ENCODE results near the gene RNASEH2C. TPM values are rescaled to one million over a fixed set of nuclear protein-coding genes. Genes with fewer than 3 reads are reported as not detected.
"Not testable (repeated sequence)": the region's sequence is repeated elsewhere in the genome, so short reads cannot be mapped to it uniquely, and the experiment has no call there.

RNASEH2C gene
- total RNA-seq, 1 experiment from 2014 or later = 96.2 TPM

DNA sequence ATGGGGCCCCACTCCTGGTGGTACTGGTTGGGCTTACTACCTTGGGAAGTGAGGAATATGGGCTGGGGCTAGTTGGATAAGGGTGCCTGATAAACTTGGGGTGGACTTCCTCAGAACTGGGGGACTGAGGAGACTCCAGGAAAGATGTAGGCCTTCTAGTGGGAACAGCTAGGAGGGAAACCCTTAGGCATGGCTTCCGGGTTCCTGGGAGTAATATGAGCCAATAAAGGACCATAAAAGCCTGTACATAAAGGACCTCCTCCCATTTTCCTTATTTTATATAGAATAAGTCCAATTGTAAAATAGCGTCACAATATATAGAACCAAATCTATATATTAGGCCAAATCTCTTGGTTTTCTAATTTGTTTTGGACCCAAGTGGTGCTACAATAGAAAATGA is 18.4 kb upstream of the RNASEH2C start:
- H3F3A ChIP-seq (ENCODE audit: low read length, unreplicated experiment) = no peaks in the 10 kb centered on the region
- ATAC-seq = no peak
- no peaks in the 10 kb centered on the region for H3K9me2 ChIP-seq (replicated peaks; ENCODE audit: low read length)
- ChIA-PET POLR2A (ENCODE audit: unreplicated experiment) (interaction anchor here (0.6 kb wide), 1 partner anchor 18 kb away, joined by 4 read pairs; the partner anchor contains the start of gene RNASEH2C), CTCF (no interaction called here)
- no peaks in the 10 kb centered on the region for H3K79me2 ChIP-seq (ENCODE audit: low read length)
- DNase-seq = no peak
- BruUV-seq (replicated peaks) = no TSS peak
- peaks cover 15% of the 10 kb centered on the region for H3K9me3 ChIP-seq (ENCODE audit: low read length)
- H3K4me2 ChIP-seq (ENCODE audit: low read length) = no peak overlapping the region
- no peak overlapping the region for H3K9ac ChIP-seq (ENCODE audit: low read length)
- H3K4me3 ChIP-seq (ENCODE audit: low read length) = no peak overlapping the region
- H3K27me3 ChIP-seq (ENCODE audit: low read length) = no peaks in the 10 kb centered on the region
- H4K20me1 ChIP-seq (ENCODE audit: low read length) = no peaks in the 10 kb centered on the region
- H2AFZ ChIP-seq (ENCODE audit: low read length) = no peak overlapping the region
- intact Hi-C loops (cut with micrococcal nuclease) = no loop called here
- no peaks in the 10 kb centered on the region for H3K36me3 ChIP-seq (ENCODE audit: low read depth, low read length)
- TF ChIP-seq EZH2phosphoT487 (IDR thresholded peaks at IDR 0.05; ENCODE audit: borderline replicate concordance, low read length) (no peak), EZH2 (IDR thresholded peaks at IDR 0.05; ENCODE audit: low read length, unreplicated experiment) (no peak)
- TF ChIP-seq, protein P1, sequence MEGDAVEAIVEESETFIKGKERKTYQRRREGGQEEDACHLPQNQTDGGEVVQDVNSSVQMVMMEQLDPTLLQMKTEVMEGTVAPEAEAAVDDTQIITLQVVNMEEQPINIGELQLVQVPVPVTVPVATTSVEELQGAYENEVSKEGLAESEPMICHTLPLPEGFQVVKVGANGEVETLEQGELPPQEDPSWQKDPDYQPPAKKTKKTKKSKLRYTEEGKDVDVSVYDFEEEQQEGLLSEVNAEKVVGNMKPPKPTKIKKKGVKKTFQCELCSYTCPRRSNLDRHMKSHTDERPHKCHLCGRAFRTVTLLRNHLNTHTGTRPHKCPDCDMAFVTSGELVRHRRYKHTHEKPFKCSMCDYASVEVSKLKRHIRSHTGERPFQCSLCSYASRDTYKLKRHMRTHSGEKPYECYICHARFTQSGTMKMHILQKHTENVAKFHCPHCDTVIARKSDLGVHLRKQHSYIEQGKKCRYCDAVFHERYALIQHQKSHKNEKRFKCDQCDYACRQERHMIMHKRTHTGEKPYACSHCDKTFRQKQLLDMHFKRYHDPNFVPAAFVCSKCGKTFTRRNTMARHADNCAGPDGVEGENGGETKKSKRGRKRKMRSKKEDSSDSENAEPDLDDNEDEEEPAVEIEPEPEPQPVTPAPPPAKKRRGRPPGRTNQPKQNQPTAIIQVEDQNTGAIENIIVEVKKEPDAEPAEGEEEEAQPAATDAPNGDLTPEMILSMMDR (conservative IDR thresholded peaks at IDR 0.05; ENCODE audit: low read depth, low read length) = no peak
- no peaks in the 10 kb centered on the region for H3K4me1 ChIP-seq (ENCODE audit: insufficient read depth, low read length)
- H3K27ac ChIP-seq (ENCODE audit: low read length) = no peak overlapping the region

DNA sequence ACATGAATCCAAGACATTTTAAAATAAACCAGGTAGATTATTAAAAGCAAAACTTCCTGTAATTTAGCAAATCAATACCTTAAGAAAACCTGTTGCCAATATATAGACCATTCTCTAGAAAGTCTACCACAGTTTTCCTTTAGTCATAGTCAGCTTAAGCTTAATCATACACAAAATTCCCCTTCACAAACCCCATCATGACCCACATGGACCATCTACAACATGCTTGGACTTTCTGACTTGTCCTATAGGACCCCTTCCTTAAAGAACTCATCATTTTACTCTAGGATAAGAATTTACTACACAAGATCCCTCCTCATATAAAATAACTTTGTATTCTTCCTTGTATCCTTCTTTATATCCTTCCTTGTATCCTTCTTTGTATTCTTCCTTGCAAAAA is 16.2 kb upstream of the RNASEH2C start:
- Histone ChIP-seq H3K4me1 (ENCODE audit: insufficient read depth, low read length) (no peaks in the 10 kb centered on the region), H4K20me1 (ENCODE audit: low read length) (no peaks in the 10 kb centered on the region), H3K9me3 (ENCODE audit: low read length) (peaks cover 20% of the 10 kb centered on the region), H3K4me2 (ENCODE audit: low read length) (no peak overlapping the region), H2AFZ (ENCODE audit: low read length) (no peak overlapping the region), H3K36me3 (ENCODE audit: low read depth, low read length) (no peaks in the 10 kb centered on the region), H3F3A (ENCODE audit: low read length, unreplicated experiment) (no peaks in the 10 kb centered on the region), H3K27me3 (ENCODE audit: low read length) (peaks cover 3% of the 10 kb centered on the region; the same call in 1 of the 2 replicates), H3K27ac (ENCODE audit: low read length) (no peak overlapping the region), H3K9me2 (replicated peaks; ENCODE audit: low read length) (no peaks in the 10 kb centered on the region), H3K4me3 (ENCODE audit: low read length) (no peak overlapping the region), H3K9ac (ENCODE audit: low read length) (no peak overlapping the region), H3K79me2 (ENCODE audit: low read length) (no peaks in the 10 kb centered on the region)
- intact Hi-C loops (cut with micrococcal nuclease) = no loop called here
- ATAC-seq (no peak), DNase-seq (no peak)
- BruUV-seq (replicated peaks) = no TSS peak
- TF ChIP-seq EZH2phosphoT487 (IDR thresholded peaks at IDR 0.05; ENCODE audit: borderline replicate concordance, low read length) (no peak), EZH2 (IDR thresholded peaks at IDR 0.05; ENCODE audit: low read length, unreplicated experiment) (no peak)
- TF ChIP-seq, protein P1 (conservative IDR thresholded peaks at IDR 0.05; ENCODE audit: low read depth, low read length) = no peak
- ChIA-PET POLR2A (ENCODE audit: unreplicated experiment) (no interaction called here), CTCF (no interaction called here)

DNA sequence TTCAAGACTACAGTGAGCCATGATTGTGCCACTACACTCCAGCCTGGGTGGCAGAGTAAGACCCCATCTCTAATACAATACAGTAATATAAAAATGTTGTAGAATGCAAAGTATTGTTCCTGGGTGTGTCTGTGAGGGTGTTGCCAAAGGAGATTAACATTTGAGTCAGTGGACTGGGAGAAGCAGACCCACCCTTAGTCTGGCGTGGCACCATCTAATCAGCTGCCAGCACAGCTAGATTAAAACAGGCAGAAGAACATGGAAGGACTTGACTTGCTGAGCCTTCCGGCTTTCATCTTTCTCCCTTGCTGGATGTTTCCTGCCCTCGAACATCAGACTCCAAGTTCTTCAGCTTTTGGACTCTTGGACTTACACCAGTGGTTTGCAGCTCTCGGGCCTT is 14.5 kb upstream of the RNASEH2C start:
- CTCF ChIA-PET; H3F3A ChIP-seq (ENCODE audit: low read length, unreplicated experiment); intact Hi-C loops (cut with micrococcal nuclease); H2AFZ ChIP-seq (ENCODE audit: low read length); H3K9ac ChIP-seq (ENCODE audit: low read length); H4K20me1 ChIP-seq (ENCODE audit: low read length); H3K79me2 ChIP-seq (ENCODE audit: low read length); H3K27me3 ChIP-seq (ENCODE audit: low read length); H3K27ac ChIP-seq (ENCODE audit: low read length); H3K4me1 ChIP-seq (ENCODE audit: insufficient read depth, low read length); BruUV-seq (replicated peaks); DNase-seq; H3K4me2 ChIP-seq (ENCODE audit: low read length); H3K36me3 ChIP-seq (ENCODE audit: low read depth, low read length); ATAC-seq; H3K9me2 ChIP-seq (replicated peaks; ENCODE audit: low read length); H3K4me3 ChIP-seq (ENCODE audit: low read length): not testable (repeated sequence)
- POLR2A ChIA-PET (ENCODE audit: unreplicated experiment) = interaction anchor here (0.7 kb wide), 1 partner anchor 10 kb away, joined by 12 read pairs; no protein-coding TSS in a partner anchor
- H3K9me3 ChIP-seq (ENCODE audit: low read length) = peaks cover 22% of the 10 kb centered on the region

Measured in PC-3 (cell line).